Testis (tissue), 3 donors: ENCODE data around the gene SMAD6. TPM values are rescaled to one million over a fixed set of nuclear protein-coding genes. Genes with fewer than 3 reads are reported as not detected.
A peak's percentile ranks its signal among the peaks of the same experiment; 100 is the strongest.

Source experiments
- DNase-seq: peaks from one replicate; pipeline ENCODE4 v3.0.0-alpha.2; 2019
- H3K27ac ChIP-seq, 2 donors: fragments of 200-600 bp; sonication (generic); one replicate each; pipeline ENCODE4 v1.5.1; 2019
- H3K27me3 ChIP-seq: fragments of 200-600 bp; sonication (generic); one replicate; pipeline ENCODE4 v1.5.1; 2019
- H3K36me3 ChIP-seq: fragments of 200-600 bp; sonication (generic); one replicate; pipeline ENCODE4 v1.5.1; 2017; ENCODE audit warnings: low read depth; ENCODE audit errors: missing control alignments
- H3K4me1 ChIP-seq: fragments of 200-600 bp; sonication (generic); one replicate; pipeline ENCODE4 v1.5.1; 2019
- H3K4me3 ChIP-seq, 2 donors: fragments of 200-600 bp; sonication (generic); one replicate each; pipeline ENCODE4 v1.5.1; 2017 to 2019
- H3K9me3 ChIP-seq: fragments of 200-600 bp; sonication (generic); one replicate; pipeline ENCODE4 v1.5.1; 2017
- POLR2A ChIP-seq: fragments of 450-650 bp; IDR thresholded peaks from one replicate; pipeline ENCODE4 v1.6.1; 2017; ENCODE audit warnings: antibody characterized with exemption, mild to moderate bottlenecking, moderate library complexity
- WGBS, 2 donors: methylation state at CpG; one replicate each; pipeline ENCODE4 v1.1.5; 2018; 5-methylcytosine and 5-hydroxymethylcytosine counted together
- intact Hi-C: fragments of 100-400 bp; cut with DNase I; formaldehyde crosslinking; loops from one replicate; pipeline ENCODE4 v1.15.1; 2023; ENCODE audit warnings: low total_unique reads
- polyA plus RNA-seq: library from polyadenylated mRNA; stranded (reverse); fragments of 350-450 nt; fragmentation: Illumina TruSeq; extraction: RNeasy Lipid Tissue Mini Kit (QIAGEN cat#74804); gene quantifications from one replicate; pipeline ENCODE4 v1.2.3, GENCODE V29; 2014; ENCODE audit warnings: low read depth, low replicate concordance; ENCODE audit not compliant: insufficient read depth
- total RNA-seq, 2 donors: library from RNA; depleted of rRNA; stranded (reverse); fragments of >200 nt; gene quantifications; one replicate each; pipeline ENCODE4 v1.2.3, GENCODE V29; 2016
- TF ChIP-seq, protein P1 (sequence below), 3 experiments: fragments of 450-650 bp in 2 of 3; fragments of 200-600 bp in 1 of 3; sonication (generic) in 1 of 3; IDR thresholded peaks; one replicate each; pipeline ENCODE4 v1.5.1; 2016 to 2019; ENCODE audit warnings: antibody characterized with exemption in 3 of 3, mild to moderate bottlenecking in 2 of 3, moderate library complexity in 1 of 3

SMAD6 gene
- total and polyA plus RNA-seq, 3 donors from 2014 or later, result 3.2 to 19.4 (median 17.5) TPM

DNA sequence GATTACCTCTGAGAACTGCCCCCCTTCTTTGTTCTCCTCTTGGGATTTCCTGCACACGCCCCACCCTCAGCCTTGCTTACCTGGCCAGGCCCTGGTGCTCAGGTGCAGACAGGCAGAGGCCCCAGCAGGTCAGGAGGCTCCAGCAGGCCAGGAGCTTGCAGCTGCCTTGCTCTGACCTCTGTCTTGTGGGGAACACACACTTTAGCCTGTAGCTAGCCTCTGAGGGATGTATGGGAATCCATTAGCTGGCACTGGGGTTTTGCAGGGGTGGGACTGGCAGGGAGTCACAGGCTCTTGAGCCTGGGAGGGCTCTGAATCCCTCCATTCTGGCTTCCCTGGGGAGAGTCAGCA, 2.7 kb downstream of the SMAD6 start:
- Histone ChIP-seq H3K27me3 (no peaks in the 10 kb centered on the region), H3K4me3 (no peak overlapping the region), H3K27ac (no peak overlapping the region), H3K36me3 (no peaks in the 10 kb centered on the region), H3K9me3 (no peaks in the 10 kb centered on the region), H3K4me1 (peaks cover 8% of the 10 kb centered on the region)
- WGBS, 2 donors, result 29 to 68% methylated on average over 1 of the region's 1 CpG
- DNase-seq, result no peak
- TF ChIP-seq POLR2A, result no peak
- TF ChIP-seq, protein P1, sequence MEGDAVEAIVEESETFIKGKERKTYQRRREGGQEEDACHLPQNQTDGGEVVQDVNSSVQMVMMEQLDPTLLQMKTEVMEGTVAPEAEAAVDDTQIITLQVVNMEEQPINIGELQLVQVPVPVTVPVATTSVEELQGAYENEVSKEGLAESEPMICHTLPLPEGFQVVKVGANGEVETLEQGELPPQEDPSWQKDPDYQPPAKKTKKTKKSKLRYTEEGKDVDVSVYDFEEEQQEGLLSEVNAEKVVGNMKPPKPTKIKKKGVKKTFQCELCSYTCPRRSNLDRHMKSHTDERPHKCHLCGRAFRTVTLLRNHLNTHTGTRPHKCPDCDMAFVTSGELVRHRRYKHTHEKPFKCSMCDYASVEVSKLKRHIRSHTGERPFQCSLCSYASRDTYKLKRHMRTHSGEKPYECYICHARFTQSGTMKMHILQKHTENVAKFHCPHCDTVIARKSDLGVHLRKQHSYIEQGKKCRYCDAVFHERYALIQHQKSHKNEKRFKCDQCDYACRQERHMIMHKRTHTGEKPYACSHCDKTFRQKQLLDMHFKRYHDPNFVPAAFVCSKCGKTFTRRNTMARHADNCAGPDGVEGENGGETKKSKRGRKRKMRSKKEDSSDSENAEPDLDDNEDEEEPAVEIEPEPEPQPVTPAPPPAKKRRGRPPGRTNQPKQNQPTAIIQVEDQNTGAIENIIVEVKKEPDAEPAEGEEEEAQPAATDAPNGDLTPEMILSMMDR (IDR thresholded peaks at IDR 0.05), result no peak
- intact Hi-C loops, result loop anchor here (10.0 kb wide), 2 partner anchors 70 to 140 kb away; no protein-coding TSS in a partner anchor

DNA sequence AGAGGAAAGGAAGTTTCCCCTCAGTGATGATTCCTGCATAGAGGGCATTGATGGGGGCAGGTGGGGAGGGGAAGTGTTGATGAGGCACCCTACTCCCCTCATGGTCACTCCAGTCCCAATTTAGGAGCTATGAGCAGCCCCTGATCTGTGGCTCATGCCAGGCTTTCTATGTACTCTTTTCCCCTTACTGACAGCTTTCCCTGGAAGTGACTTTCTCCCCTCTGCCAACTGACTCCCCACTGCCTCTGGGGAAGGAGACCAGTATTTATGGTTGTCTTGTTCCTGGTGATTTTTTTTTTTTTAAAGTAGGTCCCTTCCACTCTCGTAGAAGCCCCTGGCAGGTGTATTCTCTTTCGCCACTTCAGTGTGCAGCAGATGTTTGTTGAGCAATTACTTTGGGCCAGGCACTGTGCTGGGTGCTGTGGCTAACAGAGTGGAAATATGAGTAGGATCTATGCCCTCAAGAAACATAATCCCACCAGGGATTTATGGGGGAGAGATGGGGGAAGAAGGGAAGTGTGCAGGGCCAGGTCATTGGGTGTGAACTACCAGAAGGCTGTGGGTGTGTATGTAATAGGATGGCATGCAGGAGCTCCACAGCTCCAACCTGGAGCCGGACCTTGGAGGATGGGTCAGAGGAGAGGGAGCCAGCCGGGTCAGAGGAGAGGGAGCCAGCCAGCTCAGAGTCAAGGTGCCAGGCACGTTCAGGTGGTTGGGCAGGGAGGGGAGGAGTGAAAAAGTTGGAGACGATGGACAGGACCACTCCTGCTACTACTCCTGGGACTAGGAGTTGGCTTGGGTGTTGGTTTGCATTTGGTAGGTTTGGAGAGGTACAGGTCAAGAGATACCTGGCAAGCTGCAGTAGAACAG, 3.5 kb downstream of the SMAD6 start:
- Histone ChIP-seq H3K27ac (no peak overlapping the region), H3K36me3 (no peaks in the 10 kb centered on the region), H3K9me3 (no peaks in the 10 kb centered on the region), H3K27me3 (no peaks in the 10 kb centered on the region), H3K4me3 (no peak overlapping the region), H3K4me1 (peaks cover 12% of the 10 kb centered on the region)
- intact Hi-C loops, result loop anchor here (10.0 kb wide), 2 partner anchors 69 to 139 kb away; no protein-coding TSS in a partner anchor
- DNase-seq, result no peak
- WGBS, 2 donors, result 77 to 79% methylated on average over 6 of the region's 6 CpGs
- TF ChIP-seq, protein P1 (IDR thresholded peaks at IDR 0.05), result no peak

DNA sequence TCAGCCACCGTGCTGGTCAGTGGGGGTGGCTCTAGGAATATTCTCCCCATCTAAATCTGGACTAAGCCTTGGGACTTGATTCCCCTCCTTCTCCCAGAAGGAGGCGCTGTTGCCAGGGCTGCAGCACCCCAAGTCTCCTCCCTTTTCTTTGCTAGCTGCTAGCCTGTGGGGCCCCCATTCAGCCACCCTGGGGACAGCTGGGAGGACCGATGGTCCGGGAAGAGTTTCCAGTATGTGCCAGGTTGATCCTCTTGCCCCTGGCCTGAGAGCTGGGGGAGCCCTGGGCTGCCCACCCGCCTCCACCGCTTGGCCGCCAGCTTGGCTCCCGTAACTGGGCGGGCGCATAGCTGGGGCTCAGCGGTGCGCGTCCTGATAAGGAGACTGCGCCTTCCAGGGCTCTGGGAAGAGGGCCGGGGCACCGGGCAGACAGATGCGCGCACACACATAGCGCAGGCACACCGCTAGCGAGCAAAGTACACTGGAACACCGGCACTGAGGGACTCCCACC, 4.2 kb downstream of the SMAD6 start:
- no peak for TF ChIP-seq POLR2A
- TF ChIP-seq, protein P1 (IDR thresholded peaks at IDR 0.05), result peak; percentile 22 to 32 (median 24)
- DNase-seq, result peak; percentile 24
- 24 to 51% methylated on average over 2 to 22 of the region's 22 CpGs for WGBS, 2 donors
- Histone ChIP-seq H3K27ac (no peak overlapping the region), H3K4me3 (peak overlapping the region in 1 of 2 donors; percentile 2), H3K27me3 (no peaks in the 10 kb centered on the region), H3K36me3 (no peaks in the 10 kb centered on the region), H3K9me3 (no peaks in the 10 kb centered on the region), H3K4me1 (peaks cover 19% of the 10 kb centered on the region)
- intact Hi-C loops, result loop anchor here (10.0 kb wide), 2 partner anchors 69 to 139 kb away; no protein-coding TSS in a partner anchor

DNA sequence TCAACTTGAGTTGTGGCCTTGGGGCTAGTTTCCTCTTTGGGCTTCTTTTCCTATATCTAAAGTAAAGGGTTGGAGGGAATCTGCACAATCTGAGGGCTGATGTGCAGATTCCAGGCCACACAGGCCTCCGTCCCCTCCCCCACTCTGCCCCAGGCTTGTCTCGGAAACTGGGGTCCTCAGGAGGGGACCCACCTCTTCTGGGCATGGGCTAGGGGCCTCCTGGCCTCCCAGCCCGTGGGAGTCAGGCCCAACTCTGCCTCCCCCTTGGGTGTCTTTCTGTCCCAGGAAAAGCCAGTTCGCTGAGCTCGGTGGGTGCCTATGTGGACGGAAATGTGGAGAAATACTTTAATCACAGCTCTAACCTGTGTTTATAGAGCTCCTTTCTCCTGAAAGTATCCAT, 4.8 kb downstream of the SMAD6 start:
- Histone ChIP-seq H3K27ac (peak overlapping the region; percentile 24 to 50), H3K27me3 (no peaks in the 10 kb centered on the region), H3K4me1 (peaks cover 19% of the 10 kb centered on the region), H3K9me3 (no peaks in the 10 kb centered on the region), H3K4me3 (peak overlapping the region in 1 of 2 donors; percentile 2), H3K36me3 (no peaks in the 10 kb centered on the region)
- 29 to 34% methylated on average over 4 to 6 of the region's 6 CpGs for WGBS, 2 donors
- DNase-seq, result no peak
- TF ChIP-seq, protein P1 (IDR thresholded peaks at IDR 0.05), result no peak
- intact Hi-C loops, result loop anchor here (10.0 kb wide), 2 partner anchors 68 to 138 kb away; no protein-coding TSS in a partner anchor
